Endothelial cell of umbilical vein (primary cell): Measurements from ENCODE around the gene TNPO2.

ENCODE experiments used
- EZH2 ChIP-seq: IDR thresholded peaks from 2 replicates; pipeline ENCODE4 v1.6.1; 2012; ENCODE audit warnings: borderline replicate concordance, low read depth, mild to moderate bottlenecking, moderate library complexity, low read length, inconsistent platforms; ENCODE audit not compliant: severe bottlenecking
- FOS ChIP-seq: IDR thresholded peaks from 2 replicates; pipeline ENCODE4 v1.6.1; 2011; ENCODE audit warnings: mild to moderate bottlenecking, low read length, moderate library complexity, borderline replicate concordance; ENCODE audit not compliant: insufficient read depth
- GATA2 ChIP-seq: IDR thresholded peaks from 2 replicates; pipeline ENCODE4 v1.7.0; 2011; ENCODE audit warnings: low read depth, mild to moderate bottlenecking, moderate library complexity, mixed read lengths, low read length; ENCODE audit not compliant: insufficient read length, insufficient read depth
- JUN ChIP-seq: IDR thresholded peaks from 2 replicates; pipeline ENCODE4 v1.6.1; 2011; ENCODE audit warnings: borderline replicate concordance, low read depth; ENCODE audit not compliant: insufficient read length, insufficient read depth
- MYC ChIP-seq: IDR thresholded peaks from one replicate; pipeline ENCODE4 v1.6.1; 2011; ENCODE audit warnings: mild to moderate bottlenecking, low read depth, low read length
- POLR2A ChIP-seq: IDR thresholded peaks from 2 replicates; pipeline ENCODE4 v1.6.1; 2012; ENCODE audit warnings: low read depth, mild to moderate bottlenecking, control low read depth, low read length
- POLR2AphosphoS5 ChIP-seq: IDR thresholded peaks from 2 replicates; pipeline ENCODE4 v1.6.1; 2012; ENCODE audit warnings: low read depth, mild to moderate bottlenecking, control low read depth, low read length, moderate library complexity; ENCODE audit not compliant: insufficient read depth
- TF ChIP-seq, protein P1 (sequence below), 2 donors: IDR thresholded peaks; 1 replicate in 1 of 2; 2 replicates in 1 of 2; pipeline ENCODE4 v1.5.1; 2011; ENCODE audit warnings: low read length in 2 of 2, mild to moderate bottlenecking in 2 of 2, moderate library complexity in 2 of 2, control low read depth in 1 of 2, inconsistent platforms in 1 of 2, low read depth in 1 of 2; ENCODE audit not compliant: insufficient read depth in 1 of 2; ENCODE audit errors: extremely low read depth in 1 of 2
- TF ChIP-seq, protein P2 (sequence below): IDR thresholded peaks from 2 replicates; pipeline ENCODE4 v1.6.1; 2011; ENCODE audit not compliant: insufficient read depth, insufficient read length

DNA sequence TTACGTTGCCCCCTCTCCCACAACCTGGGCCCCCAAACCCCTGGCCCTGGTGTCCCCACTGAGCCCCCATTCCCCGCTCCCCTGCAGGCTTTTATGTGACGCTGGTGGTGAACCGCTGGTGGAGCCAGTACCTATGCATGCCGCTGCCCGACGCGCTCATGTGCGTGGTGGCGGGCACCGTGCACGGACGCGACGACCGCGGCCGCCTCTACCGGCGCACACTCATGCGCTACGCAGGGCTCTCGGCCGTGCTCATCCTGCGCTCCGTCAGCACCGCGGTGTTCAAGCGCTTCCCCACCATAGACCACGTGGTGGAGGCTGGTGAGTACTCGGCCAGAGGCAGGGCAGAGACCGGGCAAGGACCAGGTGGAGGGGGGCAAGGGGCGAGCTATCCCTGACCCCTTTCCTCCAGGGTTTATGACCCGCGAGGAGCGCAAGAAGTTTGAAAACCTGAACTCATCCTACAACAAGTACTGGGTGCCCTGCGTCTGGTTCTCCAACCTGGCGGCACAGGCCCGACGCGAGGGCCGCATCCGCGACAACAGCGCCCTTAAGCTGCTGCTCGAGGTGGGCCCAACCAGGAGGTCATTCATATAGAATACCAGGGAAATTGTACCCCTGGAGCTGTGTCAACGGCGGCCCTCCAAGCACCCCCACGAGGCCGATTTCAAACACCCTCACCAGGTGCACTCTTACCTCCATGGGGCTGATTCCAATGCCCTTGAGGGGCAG is 30.9 kb upstream of the TNPO2 start:
- TF ChIP-seq, protein P1, sequence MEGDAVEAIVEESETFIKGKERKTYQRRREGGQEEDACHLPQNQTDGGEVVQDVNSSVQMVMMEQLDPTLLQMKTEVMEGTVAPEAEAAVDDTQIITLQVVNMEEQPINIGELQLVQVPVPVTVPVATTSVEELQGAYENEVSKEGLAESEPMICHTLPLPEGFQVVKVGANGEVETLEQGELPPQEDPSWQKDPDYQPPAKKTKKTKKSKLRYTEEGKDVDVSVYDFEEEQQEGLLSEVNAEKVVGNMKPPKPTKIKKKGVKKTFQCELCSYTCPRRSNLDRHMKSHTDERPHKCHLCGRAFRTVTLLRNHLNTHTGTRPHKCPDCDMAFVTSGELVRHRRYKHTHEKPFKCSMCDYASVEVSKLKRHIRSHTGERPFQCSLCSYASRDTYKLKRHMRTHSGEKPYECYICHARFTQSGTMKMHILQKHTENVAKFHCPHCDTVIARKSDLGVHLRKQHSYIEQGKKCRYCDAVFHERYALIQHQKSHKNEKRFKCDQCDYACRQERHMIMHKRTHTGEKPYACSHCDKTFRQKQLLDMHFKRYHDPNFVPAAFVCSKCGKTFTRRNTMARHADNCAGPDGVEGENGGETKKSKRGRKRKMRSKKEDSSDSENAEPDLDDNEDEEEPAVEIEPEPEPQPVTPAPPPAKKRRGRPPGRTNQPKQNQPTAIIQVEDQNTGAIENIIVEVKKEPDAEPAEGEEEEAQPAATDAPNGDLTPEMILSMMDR (IDR thresholded peaks at IDR 0.05; ENCODE audit: extremely low read depth in 1 of 2, insufficient read depth in 1 of 2, low read depth in 1 of 2, low read length in 2 of 2): no peak
- TF ChIP-seq EZH2: no peak
- TF ChIP-seq POLR2A: no peak
- TF ChIP-seq POLR2AphosphoS5: no peak
- TF ChIP-seq MYC: no peak
- no peak for TF ChIP-seq FOS
- TF ChIP-seq, protein P2, sequence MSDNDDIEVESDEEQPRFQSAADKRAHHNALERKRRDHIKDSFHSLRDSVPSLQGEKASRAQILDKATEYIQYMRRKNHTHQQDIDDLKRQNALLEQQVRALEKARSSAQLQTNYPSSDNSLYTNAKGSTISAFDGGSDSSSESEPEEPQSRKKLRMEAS: no peak
- no peak for TF ChIP-seq JUN
- TF ChIP-seq GATA2: no peak
